HepG2 (cell line): ENCODE data around the gene CDK18. TPM values are rescaled to one million over a fixed set of nuclear protein-coding genes. Genes with fewer than 3 reads are reported as not detected.

Experiments
- BHLHE40 ChIP-seq: IDR thresholded peaks from 2 replicates; pipeline ENCODE4 v1.6.1; 2011; ENCODE audit warnings: low read length, improper control_type of control experiment
- CEBPG ChIP-seq: IDR thresholded peaks from 2 replicates; pipeline ENCODE4 v1.6.1; 2016
- FOXP1 ChIP-seq, 2 experiments: fragments of 450-650 bp in 1 of 2; IDR thresholded peaks; 2 replicates each; pipeline ENCODE4 v1.6.1; 2017 to 2018; ENCODE audit warnings: antibody characterized with exemption in 1 of 2
- HDAC6 ChIP-seq: fragments of 200-600 bp; sonication (generic); IDR thresholded peaks from 2 replicates; pipeline ENCODE4 v1.7.0; 2017; ENCODE audit warnings: mild to moderate bottlenecking, antibody characterized with exemption, low read length, low read depth
- KLF9 ChIP-seq: IDR thresholded peaks from 2 replicates; pipeline ENCODE4 v1.6.1; 2016; ENCODE audit warnings: low read depth
- KMT2B ChIP-seq: IDR thresholded peaks from 2 replicates; pipeline ENCODE4 v1.6.1; 2016; ENCODE audit warnings: missing genetic modification reagents, missing compliant biosample characterization
- LCORL ChIP-seq, 2 experiments: fragments of 450-650 bp in 1 of 2; sonication (generic) in 1 of 2; formaldehyde crosslinking in 1 of 2; IDR thresholded peaks; 2 replicates each; pipeline versions ENCODE4 v1.5.0 to v1.6.1; 2017 to 2020; ENCODE audit warnings: antibody characterized with exemption in 1 of 2, missing genetic modification reagents in 1 of 2
- PCBP1 ChIP-seq: fragments of 200-400 bp; formaldehyde crosslinking; IDR thresholded peaks from 2 replicates; pipeline ENCODE4 v1.6.1; 2017; ENCODE audit warnings: mild to moderate bottlenecking, low read depth, low read length, borderline replicate concordance
- RAD21 ChIP-seq: fragments of 450-650 bp; formaldehyde crosslinking; IDR thresholded peaks from 2 replicates; pipeline ENCODE4 v1.5.0; 2020; ENCODE audit warnings: mild to moderate bottlenecking
- SAFB2 ChIP-seq: sonication (generic); formaldehyde crosslinking; IDR thresholded peaks from 2 replicates; pipeline ENCODE4 v1.5.1; 2020; ENCODE audit warnings: missing genetic modification reagents, low read depth, mild to moderate bottlenecking, borderline replicate concordance
- SNRNP70 ChIP-seq: fragments of 200-400 bp; formaldehyde crosslinking; IDR thresholded peaks from 2 replicates; pipeline ENCODE4 v1.6.1; 2017; ENCODE audit warnings: mild to moderate bottlenecking, low read depth, low read length, moderate library complexity
- SOX13 ChIP-seq, 3 experiments: fragments of 450-650 bp in 1 of 3; sonication (generic) in 1 of 3; formaldehyde crosslinking in 1 of 3; IDR thresholded peaks in 2 of 3; conservative IDR thresholded peaks in 1 of 3; 2 replicates each; pipeline versions ENCODE4 v1.5.0 to v1.6.1; 2016 to 2020; ENCODE audit warnings: antibody characterized with exemption in 1 of 3, mild to moderate bottlenecking in 1 of 3, missing compliant biosample characterization in 1 of 3, missing genetic modification reagents in 1 of 3, moderate library complexity in 1 of 3
- SP5 ChIP-seq: IDR thresholded peaks from 2 replicates; pipeline ENCODE4 v1.6.1; 2016; ENCODE audit warnings: low read depth, borderline replicate concordance
- ZNF256 ChIP-seq: sonication (generic); formaldehyde crosslinking; conservative IDR thresholded peaks from 2 replicates; pipeline ENCODE4 v1.4.0; 2020; ENCODE audit warnings: missing genetic modification reagents
- ZNF781 ChIP-seq: sonication (generic); formaldehyde crosslinking; IDR thresholded peaks from 2 replicates; pipeline ENCODE4 v1.5.1; 2020; ENCODE audit warnings: borderline replicate concordance, mild to moderate bottlenecking, missing genetic modification reagents; ENCODE audit errors: not compliant biosample characterization
- polyA plus RNA-seq, 8 experiments: library from polyadenylated mRNA; depleted of rRNA in 3 of 8; stranded (reverse) in 7 of 8; unstranded in 1 of 8; fragments of >200 nt; fragmentation: Illumina TruSeq in 4 of 8; extraction: Trizol in 4 of 8; gene quantifications; 2 replicates each; pipeline versions ENCODE4 v1.2.1 to v1.2.3, GENCODE V29; 2011 to 2016; ENCODE audit warnings: low read depth in 4 of 8, missing spikeins in 1 of 8, mixed read lengths in 1 of 8; ENCODE audit not compliant: insufficient read depth in 1 of 8
- total RNA-seq, 5 experiments: library from RNA; depleted of rRNA; stranded (reverse); fragments of >200 nt; fragmentation: Illumina TruSeq; extraction: Trizol; gene quantifications; 2 replicates each; pipeline ENCODE4 v1.2.3, GENCODE V29; 2016; ENCODE audit warnings: low read depth in 1 of 5
- TF ChIP-seq, protein P1 (sequence below): sonication (generic); formaldehyde crosslinking; IDR thresholded peaks from 2 replicates; pipeline ENCODE4 v1.4.0; 2020; ENCODE audit warnings: missing genetic modification reagents
- TF ChIP-seq, protein P2 (sequence below): sonication (generic); formaldehyde crosslinking; IDR thresholded peaks from 2 replicates; pipeline ENCODE4 v1.9.0; 2021; ENCODE audit warnings: missing genetic modification reagents, borderline replicate concordance
- TF ChIP-seq, protein P3 (sequence below): sonication (generic); formaldehyde crosslinking; IDR thresholded peaks from 2 replicates; pipeline ENCODE4 v1.9.0; 2021; ENCODE audit warnings: missing genetic modification reagents, borderline replicate concordance
- TF ChIP-seq, protein P4 (sequence below): sonication (generic); formaldehyde crosslinking; IDR thresholded peaks from 2 replicates; pipeline ENCODE4 v1.4.0; 2020; ENCODE audit warnings: missing genetic modification reagents, borderline replicate concordance

Gene CDK18
- total and polyA plus RNA-seq, 2 of the 13 experiments (the other 11 are each of a cell fraction or from before 2014, with no cell fraction given), result 6.4 to 38.8 TPM

DNA sequence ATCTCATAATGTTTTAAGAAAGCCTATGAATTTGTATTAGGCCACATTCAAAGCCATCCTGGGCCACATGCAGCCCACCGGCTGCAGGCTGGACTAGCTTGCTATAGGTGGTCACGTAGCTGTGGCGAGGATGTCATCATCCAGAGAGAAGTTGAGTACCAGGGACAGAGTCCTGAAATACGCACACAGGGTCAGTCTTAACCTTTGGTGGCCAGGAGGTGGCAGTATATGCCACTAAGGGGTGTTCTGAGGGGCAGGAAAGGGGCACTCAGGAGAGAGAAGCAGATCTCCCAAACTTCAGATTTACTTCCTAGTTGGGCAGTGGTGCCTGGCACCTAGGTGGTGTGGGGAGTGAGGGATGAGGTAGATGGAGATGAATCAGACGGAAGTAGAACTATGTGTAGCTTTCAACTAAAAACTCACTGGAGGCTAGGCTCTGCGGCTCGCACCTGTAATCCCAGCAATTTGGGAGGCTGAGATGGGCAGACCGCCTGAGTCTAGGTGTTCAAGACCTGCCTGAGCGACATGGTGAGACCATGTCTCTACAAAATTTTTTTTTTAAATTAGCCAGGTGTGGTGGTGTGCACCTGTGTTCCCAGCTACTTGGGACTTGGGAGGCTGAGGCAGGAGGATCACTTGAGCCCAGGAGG is 16.3 kb upstream of the CDK18 start (continued):
- no peak for TF ChIP-seq SAFB2
- TF ChIP-seq SNRNP70, result no peak
- no peak for TF ChIP-seq HDAC6
- no peak for TF ChIP-seq KLF9
- TF ChIP-seq, protein P1, sequence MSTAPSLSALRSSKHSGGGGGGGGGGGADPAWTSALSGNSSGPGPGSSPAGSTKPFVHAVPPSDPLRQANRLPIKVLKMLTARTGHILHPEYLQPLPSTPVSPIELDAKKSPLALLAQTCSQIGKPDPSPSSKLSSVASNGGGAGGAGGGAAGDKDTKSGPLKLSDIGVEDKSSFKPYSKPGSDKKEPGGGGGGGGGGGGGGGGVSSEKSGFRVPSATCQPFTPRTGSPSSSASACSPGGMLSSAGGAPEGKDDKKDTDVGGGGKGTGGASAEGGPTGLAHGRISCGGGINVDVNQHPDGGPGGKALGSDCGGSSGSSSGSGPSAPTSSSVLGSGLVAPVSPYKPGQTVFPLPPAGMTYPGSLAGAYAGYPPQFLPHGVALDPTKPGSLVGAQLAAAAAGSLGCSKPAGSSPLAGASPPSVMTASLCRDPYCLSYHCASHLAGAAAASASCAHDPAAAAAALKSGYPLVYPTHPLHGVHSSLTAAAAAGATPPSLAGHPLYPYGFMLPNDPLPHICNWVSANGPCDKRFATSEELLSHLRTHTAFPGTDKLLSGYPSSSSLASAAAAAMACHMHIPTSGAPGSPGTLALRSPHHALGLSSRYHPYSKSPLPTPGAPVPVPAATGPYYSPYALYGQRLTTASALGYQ (CRISPR knock-in tag), result no peak
- peak; percentile 87 for TF ChIP-seq RAD21
- TF ChIP-seq ZNF781, result no peak
- no peak for TF ChIP-seq KMT2B (CRISPR knock-in tag)
- TF ChIP-seq, protein P2, sequence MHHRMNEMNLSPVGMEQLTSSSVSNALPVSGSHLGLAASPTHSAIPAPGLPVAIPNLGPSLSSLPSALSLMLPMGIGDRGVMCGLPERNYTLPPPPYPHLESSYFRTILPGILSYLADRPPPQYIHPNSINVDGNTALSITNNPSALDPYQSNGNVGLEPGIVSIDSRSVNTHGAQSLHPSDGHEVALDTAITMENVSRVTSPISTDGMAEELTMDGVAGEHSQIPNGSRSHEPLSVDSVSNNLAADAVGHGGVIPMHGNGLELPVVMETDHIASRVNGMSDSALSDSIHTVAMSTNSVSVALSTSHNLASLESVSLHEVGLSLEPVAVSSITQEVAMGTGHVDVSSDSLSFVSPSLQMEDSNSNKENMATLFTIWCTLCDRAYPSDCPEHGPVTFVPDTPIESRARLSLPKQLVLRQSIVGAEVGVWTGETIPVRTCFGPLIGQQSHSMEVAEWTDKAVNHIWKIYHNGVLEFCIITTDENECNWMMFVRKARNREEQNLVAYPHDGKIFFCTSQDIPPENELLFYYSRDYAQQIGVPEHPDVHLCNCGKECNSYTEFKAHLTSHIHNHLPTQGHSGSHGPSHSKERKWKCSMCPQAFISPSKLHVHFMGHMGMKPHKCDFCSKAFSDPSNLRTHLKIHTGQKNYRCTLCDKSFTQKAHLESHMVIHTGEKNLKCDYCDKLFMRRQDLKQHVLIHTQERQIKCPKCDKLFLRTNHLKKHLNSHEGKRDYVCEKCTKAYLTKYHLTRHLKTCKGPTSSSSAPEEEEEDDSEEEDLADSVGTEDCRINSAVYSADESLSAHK (CRISPR knock-in tag), result no peak
- no peak for TF ChIP-seq LCORL (IDR thresholded peaks at IDR 0.05)
- 0 out of 2 replicates have a peak, but pooled peaks have one; percentile 16 for TF ChIP-seq LCORL (CRISPR knock-in tag; IDR thresholded peaks at IDR 0.05)
- TF ChIP-seq, protein P3, sequence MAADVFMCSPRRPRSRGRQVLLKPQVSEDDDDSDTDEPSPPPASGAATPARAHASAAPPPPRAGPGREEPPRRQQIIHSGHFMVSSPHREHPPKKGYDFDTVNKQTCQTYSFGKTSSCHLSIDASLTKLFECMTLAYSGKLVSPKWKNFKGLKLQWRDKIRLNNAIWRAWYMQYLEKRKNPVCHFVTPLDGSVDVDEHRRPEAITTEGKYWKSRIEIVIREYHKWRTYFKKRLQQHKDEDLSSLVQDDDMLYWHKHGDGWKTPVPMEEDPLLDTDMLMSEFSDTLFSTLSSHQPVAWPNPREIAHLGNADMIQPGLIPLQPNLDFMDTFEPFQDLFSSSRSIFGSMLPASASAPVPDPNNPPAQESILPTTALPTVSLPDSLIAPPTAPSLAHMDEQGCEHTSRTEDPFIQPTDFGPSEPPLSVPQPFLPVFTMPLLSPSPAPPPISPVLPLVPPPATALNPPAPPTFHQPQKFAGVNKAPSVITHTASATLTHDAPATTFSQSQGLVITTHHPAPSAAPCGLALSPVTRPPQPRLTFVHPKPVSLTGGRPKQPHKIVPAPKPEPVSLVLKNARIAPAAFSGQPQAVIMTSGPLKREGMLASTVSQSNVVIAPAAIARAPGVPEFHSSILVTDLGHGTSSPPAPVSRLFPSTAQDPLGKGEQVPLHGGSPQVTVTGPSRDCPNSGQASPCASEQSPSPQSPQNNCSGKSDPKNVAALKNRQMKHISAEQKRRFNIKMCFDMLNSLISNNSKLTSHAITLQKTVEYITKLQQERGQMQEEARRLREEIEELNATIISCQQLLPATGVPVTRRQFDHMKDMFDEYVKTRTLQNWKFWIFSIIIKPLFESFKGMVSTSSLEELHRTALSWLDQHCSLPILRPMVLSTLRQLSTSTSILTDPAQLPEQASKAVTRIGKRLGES (CRISPR knock-in tag), result no peak
- no peak for TF ChIP-seq SOX13 (IDR thresholded peaks at IDR 0.05)
- TF ChIP-seq SOX13 (CRISPR knock-in tag; conservative IDR thresholded peaks at IDR 0.05 in 1 of 2, IDR thresholded peaks at IDR 0.05 in 1 of 2), result 0 out of 4 replicates have a peak, but pooled peaks of 1 of the 2 experiments have one; percentile 7
- no peak for TF ChIP-seq PCBP1
- no peak for TF ChIP-seq ZNF256 (CRISPR knock-in tag)
- no peak for TF ChIP-seq BHLHE40
- TF ChIP-seq CEBPG (CRISPR knock-in tag), result peak; percentile 73
- TF ChIP-seq FOXP1 (IDR thresholded peaks at IDR 0.05), result no peak
- TF ChIP-seq FOXP1 (CRISPR knock-in tag; IDR thresholded peaks at IDR 0.05), result no peak
- TF ChIP-seq, protein P4, sequence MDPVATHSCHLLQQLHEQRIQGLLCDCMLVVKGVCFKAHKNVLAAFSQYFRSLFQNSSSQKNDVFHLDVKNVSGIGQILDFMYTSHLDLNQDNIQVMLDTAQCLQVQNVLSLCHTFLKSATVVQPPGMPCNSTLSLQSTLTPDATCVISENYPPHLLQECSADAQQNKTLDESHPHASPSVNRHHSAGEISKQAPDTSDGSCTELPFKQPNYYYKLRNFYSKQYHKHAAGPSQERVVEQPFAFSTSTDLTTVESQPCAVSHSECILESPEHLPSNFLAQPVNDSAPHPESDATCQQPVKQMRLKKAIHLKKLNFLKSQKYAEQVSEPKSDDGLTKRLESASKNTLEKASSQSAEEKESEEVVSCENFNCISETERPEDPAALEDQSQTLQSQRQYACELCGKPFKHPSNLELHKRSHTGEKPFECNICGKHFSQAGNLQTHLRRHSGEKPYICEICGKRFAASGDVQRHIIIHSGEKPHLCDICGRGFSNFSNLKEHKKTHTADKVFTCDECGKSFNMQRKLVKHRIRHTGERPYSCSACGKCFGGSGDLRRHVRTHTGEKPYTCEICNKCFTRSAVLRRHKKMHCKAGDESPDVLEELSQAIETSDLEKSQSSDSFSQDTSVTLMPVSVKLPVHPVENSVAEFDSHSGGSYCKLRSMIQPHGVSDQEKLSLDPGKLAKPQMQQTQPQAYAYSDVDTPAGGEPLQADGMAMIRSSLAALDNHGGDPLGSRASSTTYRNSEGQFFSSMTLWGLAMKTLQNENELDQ, result no peak
- TF ChIP-seq SP5, result no peak
